Globus pallidus (tissue), 1 donor: ENCODE data around the gene DEAF1.
"Not testable (repeated sequence)": the region's sequence is repeated elsewhere in the genome, so short reads cannot be mapped to it uniquely, and the experiment has no call there.

ENCODE experiments used
- DNase-seq: peaks from one replicate; pipeline ENCODE4 v3.0.0-alpha.2; 2015; ENCODE audit warnings: low spot score

The DEAF1 gene, protein sequence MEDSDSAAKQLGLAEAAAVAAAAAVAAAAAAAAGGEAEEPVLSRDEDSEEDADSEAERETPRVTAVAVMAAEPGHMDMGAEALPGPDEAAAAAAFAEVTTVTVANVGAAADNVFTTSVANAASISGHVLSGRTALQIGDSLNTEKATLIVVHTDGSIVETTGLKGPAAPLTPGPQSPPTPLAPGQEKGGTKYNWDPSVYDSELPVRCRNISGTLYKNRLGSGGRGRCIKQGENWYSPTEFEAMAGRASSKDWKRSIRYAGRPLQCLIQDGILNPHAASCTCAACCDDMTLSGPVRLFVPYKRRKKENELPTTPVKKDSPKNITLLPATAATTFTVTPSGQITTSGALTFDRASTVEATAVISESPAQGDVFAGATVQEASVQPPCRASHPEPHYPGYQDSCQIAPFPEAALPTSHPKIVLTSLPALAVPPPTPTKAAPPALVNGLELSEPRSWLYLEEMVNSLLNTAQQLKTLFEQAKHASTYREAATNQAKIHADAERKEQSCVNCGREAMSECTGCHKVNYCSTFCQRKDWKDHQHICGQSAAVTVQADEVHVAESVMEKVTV

DNA sequence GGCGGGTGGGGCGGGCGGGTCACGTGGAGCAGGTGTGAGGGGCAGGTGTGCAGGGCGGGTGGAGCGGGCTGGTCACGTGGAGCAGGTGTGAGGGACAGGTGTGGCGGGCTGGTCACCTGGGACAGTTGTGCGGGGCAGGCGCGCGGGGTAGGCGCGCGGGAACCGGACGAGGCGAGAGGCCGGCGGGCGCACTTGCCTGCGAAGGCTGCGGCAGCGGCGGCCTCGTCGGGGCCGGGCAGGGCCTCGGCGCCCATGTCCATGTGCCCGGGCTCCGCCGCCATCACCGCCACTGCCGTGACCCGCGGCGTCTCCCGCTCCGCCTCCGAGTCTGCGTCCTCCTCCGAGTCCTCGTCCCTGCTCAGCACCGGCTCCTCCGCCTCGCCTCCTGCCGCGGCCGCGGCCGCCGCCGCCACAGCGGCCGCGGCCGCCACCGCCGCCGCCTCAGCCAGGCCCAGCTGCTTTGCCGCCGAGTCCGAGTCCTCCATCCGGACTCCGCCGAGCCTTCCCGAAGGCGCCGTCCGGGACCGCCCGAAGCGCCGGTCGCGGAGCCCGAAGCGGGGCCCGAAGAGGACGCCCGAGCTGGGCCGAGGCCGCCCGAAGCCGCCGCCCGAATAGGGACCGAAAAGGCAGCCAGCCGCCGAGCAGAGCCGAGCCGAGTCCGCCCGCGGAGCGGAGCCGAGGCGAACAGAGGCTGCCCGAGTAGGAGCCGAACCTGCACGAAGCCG lies at the start of gene DEAF1:
TSS of gene DEAF1 (minus strand) at position 660 of the 725 bp plus-strand sequence. CDS start at position 485, 175 bp downstream.
- peak; percentile 94 for DNase-seq

DNA sequence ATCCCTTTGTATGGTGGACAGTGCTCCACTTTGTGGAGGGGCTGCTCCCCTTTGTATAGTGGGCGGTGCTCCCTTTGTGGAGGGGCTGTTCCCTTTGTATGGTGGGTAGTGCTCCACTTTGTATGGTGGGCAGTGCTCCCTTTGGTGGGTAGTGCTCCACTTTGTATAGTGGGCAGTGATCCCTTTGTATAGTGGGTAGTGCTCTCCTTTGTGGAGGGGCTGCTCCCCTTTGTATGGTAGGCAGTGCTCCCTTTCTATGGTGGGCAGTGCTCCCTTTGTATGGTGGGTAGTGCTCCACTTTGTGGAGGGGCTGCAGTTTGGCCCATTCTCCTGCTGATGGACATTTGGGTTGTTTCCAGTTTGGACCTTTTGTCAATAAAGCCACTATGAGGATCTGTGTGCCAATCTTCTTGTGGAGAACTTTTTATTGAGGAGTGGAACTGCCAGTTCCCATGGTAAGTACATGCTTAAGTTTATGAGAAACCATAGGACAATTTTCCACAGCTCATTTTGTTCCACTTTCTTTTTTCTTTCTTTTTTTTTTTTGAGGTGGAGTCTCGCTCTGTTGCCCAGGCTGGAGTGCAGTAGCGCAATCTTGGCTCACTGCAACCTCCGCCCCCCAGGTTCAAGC lies 47.7 kb upstream of the DEAF1 start:
- no peak for DNase-seq

DNA sequence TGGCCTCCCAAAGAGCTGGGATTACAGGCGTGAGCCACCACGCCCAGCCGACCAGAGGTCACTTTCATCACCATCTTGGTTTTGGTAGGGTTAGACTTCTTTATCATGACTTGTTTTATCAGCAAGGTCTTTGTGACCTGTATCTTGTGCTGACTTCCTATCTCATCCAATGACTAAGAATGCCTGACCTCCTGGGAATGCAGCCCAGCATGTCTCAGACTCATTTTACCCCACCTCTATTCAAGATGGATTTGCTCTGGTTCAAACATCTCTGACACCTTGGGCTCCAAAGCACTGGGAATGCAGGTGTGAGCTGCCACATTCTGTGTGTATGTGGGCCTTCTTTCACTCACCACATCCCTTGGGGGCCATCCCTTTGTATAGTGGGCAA lies 47.1 kb upstream of the DEAF1 start:
- DNase-seq = no peak

DNA sequence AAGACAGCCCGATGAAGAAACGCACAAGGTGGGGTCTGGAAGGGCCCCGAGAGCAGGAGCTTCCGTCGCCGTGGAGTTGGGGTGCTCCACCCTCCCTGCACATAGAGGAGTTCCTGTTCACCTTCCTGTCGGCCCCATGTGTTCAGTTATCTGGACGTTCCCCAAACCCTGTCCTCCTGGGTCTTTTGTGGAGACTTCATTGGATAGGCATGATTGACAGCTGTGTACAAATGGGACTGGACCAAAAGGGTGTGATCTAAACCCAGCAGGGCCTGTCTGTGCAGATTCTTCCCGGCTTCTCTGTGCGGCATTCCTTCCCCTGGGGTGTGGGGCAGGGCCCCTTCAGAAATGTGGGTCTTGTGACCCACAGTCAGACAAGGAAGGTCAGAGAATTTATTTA lies 42.9 kb upstream of the DEAF1 start:
- not testable (repeated sequence) for DNase-seq

DNA sequence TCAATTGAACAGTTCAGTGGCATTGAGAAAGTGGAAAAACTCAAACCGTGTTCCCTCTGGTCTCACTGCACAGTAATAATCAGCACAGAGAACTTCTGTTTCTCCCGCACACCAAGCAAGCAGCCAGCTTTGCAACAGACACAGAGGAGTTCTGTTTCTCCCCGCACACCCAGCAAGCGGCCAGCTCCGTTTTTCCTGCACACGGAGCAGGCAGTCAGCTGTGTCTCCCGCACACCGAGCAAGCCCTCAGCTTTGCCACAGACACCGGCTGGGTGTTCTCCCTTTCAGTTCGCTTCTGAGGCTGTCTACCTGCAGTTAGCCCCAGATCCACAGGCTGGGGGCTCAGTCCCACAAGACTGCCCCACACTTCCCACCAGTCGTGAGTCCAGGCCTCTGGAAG lies 42.3 kb upstream of the DEAF1 start:
- DNase-seq = peak; percentile 64

DNA sequence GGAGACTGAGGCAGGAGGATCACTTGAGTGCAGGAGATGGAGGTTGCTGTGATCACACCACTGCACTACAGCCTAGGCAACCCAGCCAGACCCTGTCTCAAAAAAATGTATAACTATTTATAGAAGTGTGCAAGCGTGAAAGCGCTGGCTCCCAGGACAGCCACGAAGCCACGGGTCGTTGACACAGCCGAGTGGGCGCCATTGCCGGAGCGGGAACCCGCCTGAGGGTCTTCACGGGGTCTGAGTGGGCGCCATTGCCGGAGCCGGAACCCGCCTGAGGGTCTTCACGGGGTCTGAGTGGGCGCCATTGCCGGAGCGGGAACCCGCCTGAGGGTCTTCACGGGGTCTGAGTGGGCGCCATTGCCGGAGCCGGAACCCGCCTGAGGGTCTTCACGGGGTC lies 39.5 kb upstream of the DEAF1 start:
- DNase-seq = not testable (repeated sequence)

GRCh38 chr11:733072-733471 lies 38.0 kb upstream of the DEAF1 start:
- no peak for DNase-seq

DNA sequence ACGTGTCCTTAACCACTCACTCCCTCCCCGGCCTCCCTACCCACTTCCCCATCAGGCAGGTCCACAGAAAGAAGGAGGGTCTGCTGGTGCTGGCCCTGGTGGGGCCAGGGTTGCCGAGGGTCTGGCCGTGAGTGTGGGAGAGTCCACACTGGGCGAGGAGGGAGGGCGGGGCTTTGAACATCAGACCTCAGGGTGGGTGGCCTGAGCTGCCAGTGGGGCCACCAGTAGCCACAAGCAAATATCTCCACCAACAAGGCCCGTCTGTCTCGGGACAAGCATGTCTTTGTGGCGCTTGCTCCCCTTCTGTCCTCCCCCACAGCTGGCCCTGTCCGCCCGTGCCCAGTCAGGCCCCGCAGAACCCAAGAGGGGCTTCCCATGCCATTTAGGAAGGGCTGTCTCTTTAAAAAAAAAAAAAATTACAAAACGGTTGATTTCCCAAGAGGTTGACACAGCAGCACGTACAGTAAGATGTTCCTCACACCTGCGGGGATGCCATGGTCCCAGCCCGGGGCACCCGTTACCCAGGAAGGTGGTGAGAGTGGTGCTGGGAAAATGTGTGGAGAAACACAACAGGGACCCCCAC lies 34.6 kb upstream of the DEAF1 start:
- peak; percentile 97 for DNase-seq

DNA sequence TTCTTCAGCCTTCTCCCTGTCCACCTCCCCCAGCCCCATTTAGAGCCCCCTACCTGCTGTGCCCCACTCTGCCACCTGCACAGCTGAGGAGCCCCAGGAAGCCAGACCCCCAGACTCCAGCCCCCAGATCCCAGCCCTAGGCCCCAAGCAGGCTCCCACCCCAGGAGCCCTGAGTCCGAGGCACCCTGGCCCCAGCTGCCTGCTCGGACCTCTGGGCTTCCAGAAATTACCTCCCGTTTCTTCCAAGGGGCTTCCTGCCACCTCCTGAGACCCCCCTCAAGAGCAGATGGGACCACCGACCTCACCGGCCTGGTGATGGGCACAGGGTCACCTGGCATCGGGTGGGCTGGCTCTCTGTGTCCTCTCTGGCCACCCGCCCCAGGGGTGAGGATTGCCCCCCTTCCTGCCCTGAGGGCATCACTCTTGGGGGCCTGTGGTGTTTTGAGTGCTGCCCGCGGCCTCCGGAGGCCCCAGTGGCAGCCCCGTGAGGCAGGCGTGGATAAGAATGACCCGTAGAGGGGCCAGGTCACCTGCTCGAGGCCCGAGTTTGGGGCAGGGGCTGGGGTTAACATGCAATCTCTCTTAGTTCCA lies 34.0 kb upstream of the DEAF1 start:
- DNase-seq = no peak

DNA sequence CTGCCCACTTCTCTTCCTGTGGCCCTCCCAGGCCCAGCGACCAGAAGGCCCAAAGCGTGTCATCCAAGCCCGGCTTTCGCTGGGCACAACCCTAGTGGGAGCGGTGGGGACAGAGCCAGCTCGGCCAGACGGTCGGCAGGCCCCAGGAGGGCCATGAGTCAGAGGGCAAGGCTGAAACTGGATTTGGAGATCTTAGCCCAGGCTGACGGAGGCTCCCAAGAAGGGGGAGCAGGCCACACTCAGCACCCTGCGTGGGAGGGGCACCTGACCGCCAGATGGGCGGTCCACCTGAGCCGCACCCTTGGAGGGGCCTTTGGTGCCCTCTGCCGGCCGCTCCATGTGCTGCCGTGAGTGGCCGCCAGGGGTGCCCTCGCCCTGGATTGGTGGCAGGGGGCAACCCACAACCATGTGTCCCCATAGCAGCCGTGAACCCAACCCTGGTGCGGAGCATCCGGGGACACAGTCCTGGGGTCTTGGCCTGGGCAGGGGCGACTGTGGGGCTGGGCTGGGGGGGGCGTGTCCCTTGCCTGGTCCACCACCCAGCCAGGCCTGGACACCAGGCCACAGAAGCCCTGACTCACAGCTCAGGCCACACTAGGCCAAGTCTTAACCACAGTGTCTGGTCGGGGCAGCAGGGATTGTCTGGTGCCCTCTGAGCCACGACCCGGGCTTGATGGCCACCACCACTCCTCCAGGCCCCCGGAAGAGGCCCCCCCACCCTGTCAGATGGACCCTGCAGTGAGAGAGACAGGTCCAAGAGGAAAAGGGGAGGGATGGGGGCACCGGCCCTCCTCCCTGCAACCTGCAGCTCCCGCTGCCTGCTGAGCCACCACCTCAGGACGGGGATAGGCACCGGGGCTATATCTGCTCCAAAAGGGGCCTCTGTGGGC lies 33.1 kb upstream of the DEAF1 start:
- peak; percentile 74 for DNase-seq

- no peak for DNase-seq
Measured at GRCh38 chr11:727281-727701, 32.3 kb upstream of the DEAF1 start.

- DNase-seq = no peak
Measured at GRCh38 chr11:726278-727220, 31.5 kb upstream of the DEAF1 start.

- DNase-seq = no peak
Measured at GRCh38 chr11:725624-726202, 30.7 kb upstream of the DEAF1 start.

- no peak for DNase-seq
Measured at GRCh38 chr11:724778-725386, 29.9 kb upstream of the DEAF1 start.

DNA sequence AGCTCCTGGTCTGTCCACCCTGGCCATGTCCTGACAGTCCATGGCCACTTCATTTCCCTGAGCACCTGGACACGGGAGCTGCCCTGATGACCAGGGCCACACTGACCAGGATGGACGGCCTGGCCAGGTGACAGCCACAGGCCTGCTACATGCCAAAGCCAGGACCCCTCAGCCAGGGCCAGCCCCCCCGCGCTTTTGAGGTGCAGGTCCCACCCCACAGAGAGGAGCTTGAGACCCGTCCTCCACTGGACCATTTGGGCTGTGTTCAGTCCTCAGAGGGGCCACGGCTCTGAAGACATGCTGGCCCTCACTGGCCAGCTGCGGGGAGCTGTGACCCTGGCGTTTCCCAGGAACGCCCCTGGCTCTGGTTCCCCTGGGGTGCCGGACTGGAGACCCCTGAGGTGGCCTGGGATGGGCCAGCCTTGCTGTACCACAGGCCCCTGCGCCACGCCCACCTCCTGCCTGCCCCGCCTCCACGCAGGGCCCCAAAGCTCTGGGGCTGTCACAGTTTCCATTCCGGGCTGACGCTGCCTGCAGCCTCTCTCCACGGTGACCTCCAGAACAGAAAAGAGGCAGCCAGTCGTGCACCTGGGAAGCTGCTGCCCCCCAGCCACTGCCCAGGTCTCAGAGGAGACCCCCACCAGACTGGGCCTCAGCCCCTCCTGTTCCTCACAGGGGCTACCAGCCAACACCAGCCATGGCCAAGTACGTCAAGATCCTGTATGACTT lies 29.2 kb upstream of the DEAF1 start:
- DNase-seq = no peak

GRCh38 chr11:723120-723883 lies 28.3 kb upstream of the DEAF1 start:
- DNase-seq = peak; percentile 47

DNA sequence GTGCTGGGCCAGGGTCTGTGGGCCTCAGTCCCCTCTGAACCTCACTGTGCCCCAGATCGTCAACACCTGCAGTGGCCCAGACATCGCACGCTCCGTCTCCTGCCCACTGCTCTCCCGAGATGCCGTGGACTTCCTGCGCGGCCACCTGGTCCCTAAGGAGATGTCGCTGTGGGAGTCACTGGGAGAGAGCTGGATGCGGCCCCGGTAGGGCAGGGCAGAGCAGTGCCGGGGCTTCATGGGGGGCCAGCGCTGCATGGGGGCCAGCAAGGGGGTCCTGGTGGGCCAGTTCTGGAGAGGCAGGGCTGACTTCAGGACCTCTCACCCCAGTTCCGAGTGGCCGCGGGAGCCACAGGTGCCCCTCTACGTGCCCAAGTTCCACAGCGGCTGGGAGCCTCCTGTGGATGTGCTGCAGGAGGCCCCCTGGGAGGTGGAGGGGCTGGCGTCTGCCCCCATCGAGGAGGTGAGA lies 27.4 kb upstream of the DEAF1 start:
- DNase-seq = no peak
